EH (cell line): ENCODE measurements around the gene TSPOAP1.

ENCODE experiments used
- DNase-seq: peaks from one replicate; pipeline ENCODE4 v3.0.0-alpha.2; 2015; ENCODE audit warnings: low read depth

The TSPOAP1 gene

DNA sequence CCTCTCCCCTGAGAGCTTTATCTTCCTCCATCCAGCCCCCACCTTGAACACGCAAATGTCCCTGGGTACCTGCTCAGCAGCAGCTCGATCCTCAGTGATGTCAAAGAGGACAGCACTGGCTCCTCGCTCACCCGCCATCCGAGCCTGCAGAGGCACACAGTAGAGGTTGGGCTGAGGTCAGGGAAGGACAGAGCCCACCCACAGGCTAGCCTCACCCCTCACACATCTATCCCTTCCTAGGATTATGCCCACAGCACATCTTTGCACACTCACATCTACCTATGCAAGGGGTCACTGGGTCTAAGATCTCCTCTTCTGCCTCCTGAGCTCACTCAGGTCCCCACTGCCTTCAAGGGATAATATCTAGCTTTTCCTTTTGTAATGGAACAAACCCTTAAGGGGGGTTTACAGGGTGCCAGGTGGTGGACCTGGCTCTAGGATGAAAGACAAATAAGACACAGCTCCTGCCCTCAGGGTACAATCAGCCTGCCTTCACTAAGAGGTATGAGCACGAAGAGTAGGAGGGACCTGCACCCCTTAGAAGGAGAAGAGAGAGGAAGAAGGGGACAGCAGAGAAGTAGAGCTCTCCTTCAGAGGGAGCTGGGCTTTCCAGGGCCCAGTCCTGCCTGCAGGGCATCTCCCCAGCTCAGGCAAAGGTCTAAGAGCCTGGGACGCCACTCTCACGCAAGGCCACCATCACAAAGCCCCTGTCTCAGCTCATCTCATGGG is 35.0 kb upstream of the TSPOAP1 start:
- no peak for DNase-seq

DNA sequence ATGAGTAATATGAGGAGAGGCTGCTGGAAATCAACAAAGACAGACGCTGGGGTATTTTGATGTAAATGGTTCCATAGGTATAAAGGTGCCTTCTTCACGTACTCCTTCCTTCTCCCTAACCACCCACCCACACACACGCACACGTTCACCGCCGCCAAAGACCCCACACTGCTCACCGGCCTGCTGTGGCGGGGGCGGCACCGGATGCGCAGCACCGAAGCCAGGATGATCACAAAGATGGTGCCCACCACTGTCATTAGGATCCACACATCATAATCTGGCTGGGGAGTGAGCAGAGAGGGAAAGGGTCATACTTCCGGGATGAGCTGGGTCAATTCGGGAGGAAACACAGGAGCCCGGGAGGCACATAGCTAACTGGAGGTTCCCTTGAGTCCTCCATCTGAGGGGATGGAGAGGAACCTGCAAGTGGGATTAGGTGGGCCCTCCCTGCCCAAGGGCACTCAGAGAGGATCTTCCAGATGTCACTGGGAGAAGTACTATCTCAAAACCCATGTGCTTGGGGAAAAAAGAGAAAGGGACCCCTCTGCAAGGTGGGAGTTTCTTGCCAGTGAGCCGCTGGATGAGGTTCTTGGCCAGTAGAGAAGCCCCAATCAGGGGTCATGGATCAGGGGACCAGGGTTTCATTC is 33.9 kb upstream of the TSPOAP1 start:
- DNase-seq: no peak

DNA sequence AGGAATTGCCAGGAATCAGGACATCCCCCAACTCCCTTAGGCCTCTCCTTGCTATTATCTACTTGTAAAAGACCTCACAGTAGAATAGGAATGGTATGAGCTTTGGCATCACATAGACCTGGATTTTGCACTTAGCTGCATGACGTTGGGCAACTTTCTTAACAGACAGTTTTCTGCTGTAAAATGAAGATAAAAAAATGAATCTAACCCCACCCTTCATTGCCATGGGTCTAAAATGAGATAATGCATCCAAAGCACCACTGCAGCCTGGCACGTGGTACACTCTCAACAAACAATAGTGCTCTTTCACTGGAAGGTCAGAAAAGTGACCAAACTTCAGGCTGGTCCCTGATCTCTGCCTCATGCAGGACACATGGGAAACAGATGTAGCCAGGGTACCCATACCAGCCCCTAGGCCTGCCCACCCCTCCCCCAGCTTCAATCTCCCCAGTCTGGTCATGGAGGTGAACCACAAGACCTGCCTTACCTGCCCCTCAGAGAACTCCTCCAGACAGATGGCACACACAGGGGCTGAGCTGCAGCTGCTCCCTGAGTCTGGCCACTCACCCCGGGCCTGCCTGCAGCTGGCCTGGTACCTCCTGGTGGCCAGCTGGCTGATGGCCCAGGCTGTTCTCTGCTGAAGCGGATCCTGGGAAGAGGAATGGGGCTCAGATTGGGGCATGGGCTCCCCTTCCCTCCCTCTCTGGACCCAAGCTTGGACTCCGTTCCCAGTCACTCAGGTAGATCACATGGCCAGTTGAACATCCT is 31.9 kb upstream of the TSPOAP1 start:
- no peak for DNase-seq

DNA sequence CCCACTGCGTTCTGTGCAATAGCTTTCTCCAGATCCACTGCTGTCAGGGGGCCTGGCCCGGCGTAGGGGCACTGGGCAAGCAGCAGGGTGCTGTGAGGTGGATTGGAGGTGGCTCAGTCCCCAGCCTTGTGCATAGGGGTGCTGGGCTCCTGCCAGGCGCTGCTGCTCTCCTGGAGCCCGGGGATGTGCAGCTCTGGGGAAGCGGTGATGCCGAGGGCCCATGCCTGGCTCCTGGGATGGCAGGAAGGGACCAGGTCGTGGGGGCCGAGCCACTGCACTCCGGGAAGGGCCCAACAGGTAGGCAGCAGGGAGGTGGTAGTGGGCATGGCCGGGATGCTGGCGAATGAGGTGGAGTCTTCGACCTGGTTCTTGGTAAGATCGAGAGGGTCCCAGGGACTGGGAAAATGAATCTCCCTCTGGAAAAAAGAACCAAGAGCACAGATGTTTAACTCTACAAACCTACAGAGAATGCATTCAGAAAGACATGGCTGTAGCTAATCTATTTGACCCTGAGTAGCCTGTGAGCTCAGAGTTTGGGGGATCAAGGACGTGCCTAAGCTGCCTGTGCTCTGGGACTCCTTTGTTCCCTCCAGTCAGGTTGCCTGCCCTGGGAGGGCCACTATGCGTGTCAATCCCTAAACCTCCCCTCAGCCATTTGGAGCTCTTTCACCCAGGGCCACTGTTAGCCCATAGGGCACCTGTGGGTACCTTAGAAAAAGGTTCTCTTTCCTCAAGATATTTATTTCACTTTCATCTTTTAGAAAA is 30.0 kb upstream of the TSPOAP1 start:
- no peak for DNase-seq

DNA sequence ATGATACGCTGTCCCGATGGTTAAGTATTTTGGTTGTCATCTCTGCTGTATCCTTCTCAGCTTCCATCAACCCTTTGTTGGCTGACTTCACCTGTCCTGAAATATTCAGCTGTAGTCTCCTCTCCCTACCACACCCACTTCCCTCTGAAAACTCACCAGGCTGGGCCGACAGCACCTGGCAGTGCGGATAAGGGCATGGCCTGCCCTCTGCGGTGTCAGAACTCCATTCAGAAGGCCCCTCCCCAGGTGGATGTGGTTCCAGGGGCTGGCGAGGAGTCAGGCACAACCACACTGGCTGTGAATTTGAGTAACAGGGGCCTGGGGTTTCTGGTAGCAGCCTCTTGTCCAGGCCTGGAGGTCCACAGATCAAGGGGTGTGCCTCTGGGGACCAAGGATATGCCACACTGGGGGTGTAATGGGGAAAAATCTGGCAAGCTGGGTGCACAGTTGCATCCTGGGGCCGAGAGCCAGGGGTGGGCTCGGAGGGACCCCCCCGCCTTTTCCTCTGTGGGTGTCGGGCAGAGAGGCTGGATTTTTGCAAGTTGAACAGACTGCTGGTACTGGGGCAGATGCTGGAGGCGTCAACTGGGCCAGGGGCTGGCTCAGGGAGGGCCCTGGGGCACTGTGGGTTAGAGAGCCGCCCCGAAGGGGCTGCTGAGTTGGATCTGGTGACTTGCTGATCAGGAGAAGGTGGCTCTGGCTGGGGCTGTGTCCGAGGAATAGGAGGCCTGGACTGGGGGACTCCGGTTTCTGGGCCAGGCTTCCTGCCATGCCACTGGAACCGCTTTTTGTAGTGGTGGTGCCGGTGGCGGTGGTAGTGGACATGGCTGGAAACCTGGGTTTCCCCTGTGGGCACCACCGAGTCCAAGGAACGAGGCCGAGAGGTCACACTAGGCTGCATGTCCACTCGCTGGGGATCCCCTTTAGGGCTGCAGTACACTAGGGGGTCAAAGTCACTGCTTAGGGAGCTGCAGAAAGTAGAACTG is 29.0 kb upstream of the TSPOAP1 start:
- no peak for DNase-seq

DNA sequence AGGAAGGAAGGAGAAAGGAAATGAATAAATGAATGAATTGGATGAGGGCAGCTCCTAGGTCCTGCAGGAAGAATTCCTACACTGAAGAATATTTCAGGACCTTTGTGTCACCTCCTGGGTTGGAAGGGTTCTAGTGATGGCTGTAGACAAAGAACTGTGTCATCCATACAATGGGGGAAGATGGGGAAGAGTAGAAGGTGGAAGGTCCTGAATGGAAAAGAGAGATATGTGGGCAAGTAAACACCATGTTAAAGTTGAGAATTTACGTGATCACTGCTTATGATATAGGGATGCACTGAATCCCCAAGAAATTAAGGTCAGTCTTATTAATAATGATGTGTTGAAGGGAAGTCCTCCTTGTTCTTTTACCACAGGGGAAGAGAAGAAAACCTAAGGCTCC is 27.6 kb upstream of the TSPOAP1 start:
- DNase-seq: no peak

DNA sequence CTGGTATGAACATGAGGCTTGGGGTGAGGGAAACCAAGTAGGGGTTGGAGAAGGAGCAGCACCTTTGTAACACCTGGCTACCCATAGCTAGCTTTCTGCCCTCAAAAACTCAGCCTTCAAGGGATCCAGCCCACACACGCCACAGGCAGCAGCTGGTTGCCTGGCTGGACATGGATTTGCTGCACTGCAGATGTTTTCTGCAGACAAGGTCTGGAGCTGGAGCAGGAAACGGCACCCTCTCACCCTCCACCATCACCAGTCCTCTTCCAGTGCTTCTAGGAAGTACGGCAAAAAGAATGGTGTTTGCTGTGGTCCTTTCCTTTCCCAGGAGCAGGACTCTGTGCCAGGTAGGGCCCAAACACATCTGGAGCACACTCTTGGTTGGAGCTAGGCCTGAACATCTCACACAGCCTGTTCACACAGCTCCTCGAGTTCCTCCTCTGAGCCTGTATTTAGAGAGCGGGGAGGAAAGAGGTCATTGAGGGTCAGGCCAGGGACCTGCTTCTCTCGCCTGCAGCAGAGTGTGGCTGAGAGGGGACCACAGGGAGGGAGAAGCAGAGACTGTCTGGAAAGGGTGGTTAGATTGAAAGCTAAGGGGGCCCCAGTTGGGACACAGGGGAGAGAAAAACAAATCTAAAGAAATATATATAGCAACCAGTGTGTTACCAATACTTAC is 26.1 kb upstream of the TSPOAP1 start:
- no peak for DNase-seq

DNA sequence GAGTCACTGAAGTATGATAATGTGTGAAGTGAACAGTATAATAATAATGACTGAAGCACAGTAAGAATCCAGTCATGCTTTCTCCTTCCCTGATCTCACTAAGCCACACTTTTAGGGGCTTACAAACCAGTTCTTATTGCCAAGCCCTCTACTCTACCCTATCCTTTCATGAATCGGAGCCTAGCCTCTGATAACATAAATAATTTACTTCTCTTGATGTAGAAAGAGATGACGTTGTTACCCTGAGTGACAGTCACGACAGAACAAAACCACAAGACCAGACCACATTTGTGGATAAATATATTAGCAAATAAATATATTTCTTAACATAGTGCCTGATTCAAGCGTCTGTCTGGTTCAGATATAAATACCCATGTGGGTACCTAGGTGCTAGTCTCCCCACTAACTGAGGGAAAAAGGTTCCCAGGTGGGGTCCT is 24.8 kb upstream of the TSPOAP1 start:
- no peak for DNase-seq

DNA sequence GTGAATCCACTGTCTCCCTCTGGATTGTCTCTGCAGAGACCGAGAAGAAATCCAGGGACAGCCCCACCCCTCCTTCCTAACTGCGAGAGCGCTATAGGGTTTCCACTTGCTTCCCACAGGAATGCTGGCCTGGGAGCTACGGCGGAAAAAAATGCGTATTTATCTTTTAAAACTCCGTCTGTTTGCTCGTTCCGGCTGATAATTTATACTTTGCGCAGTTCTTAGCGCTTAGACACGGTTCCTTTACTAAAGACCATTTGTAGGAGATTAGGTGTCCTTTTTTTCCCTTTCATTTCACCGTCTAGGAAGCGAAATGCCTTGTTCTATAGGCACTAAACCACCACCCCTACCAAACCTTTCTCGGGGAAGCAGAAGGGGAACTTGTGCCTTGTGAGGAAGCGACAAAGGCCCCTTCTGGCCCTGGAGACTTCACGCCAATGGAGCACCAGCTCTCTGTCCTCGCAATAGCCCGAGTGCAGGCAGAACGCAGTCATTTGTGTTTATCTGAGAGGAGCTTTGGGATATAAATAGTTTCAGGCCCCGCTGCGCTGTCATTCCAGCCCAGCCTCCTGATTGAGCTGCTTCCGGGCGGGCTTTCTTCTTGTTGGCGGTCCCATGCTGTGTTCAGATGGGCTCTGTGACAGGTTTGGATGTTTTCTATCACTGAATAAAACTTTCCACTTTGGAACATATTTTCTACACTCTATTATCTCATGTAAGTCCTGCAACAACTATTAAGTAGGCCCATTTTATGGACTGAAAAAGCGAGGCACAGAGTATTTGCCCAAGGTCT is 24.2 kb upstream of the TSPOAP1 start:
- peak; percentile 66 for DNase-seq

DNA sequence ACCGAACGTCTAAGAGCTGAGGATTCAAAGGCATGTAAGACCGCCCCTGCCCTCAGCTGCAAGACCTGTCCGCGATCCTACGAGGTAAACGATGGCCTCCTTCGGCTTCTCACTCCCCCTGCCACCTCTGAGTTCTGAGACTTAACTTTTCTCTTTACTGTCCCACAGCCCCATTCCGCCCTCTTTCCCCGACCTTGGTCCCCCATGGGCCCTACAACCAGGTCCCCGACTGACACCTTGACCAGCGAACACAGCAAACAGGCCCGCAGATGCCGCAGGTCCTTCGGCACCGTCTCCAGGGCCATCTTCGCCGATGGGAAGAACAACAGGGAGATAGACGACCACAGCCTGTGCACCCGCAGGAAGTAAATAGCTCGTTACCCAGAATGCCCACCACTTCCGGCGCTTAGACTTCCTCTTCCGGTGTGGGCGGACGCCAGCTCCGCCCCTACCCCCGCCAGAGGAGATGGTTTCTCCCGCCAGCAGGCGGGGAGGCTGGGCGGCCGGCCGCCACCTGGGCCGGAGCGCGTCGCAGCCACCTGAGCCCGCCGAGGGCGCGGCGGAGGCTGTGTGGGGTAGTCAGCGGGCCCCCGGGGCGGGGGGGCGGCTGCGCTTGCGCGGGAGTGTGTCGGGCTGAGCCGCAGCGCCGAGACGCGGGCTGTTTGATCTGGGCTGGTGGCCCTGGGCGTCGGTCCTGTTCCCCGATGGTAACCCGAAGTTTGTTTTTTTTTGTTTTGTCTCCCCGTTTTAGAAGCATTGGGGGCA is 23.4 kb upstream of the TSPOAP1 start, which contains the start of gene SUPT4H1:
Gene SUPT4H1 (minus strand): TSS at position 371 of the 765 bp plus-strand sequence. CDS start 66 bp downstream, at position 305.
- DNase-seq: peak; percentile 91

DNA sequence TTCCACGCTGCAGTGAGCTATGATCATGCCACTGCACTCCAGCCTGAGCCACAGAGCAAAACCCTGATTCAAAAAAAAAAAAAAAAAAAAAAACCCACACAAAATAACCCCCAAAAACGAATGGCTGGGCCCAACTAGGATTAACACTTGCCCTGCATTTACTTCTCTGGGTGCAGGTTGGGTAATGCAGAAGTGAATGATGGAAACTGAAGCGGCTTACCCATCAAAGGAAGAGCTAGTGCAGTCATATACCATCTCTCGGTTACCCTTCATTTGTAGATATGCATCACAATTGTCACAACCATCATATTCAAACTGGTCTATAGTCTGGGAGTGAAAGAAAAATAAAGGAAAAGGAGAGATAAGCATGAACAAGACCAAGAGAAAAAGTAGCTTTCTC is 22.6 kb upstream of the TSPOAP1 start:
- no peak for DNase-seq

DNA sequence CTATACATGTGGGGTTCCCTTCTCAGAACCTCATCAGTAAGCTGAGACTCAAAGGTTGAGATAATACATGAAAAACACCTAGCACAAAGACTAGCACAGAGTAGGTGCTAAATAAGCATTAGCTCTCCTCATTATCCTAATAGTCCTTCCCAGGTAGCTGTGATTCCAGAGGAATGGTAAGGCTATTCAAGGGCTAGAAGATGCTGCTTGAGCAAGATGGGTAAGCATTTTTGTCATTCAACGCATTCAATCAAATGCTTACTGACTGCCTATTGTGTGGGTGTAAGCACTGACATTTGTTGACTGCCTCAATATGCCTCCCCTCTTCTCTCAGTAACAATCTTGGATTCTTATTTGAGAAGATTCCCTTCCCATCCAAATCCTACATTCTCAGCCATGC is 19.4 kb upstream of the TSPOAP1 start:
- no peak for DNase-seq

DNA sequence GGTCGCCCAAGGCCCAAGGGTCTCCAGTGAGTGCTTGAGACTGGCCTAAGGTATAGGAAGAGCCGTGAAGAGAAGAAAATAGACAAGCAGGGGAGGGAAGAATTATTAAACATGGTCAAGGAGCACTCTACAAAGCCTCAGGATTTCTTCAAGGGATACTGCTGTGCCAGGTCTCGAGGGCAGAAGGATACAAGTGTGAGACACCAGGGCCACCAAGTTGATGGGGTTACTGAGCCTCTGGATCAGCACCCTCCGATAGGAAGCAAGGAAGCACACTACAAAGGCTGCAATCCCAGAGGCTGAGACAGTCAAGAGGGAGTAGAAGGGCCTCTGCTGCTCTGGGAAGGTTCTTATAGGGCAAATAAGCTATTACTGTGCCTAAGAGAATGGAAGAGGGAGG is 16.9 kb upstream of the TSPOAP1 start:
- no peak for DNase-seq

DNA sequence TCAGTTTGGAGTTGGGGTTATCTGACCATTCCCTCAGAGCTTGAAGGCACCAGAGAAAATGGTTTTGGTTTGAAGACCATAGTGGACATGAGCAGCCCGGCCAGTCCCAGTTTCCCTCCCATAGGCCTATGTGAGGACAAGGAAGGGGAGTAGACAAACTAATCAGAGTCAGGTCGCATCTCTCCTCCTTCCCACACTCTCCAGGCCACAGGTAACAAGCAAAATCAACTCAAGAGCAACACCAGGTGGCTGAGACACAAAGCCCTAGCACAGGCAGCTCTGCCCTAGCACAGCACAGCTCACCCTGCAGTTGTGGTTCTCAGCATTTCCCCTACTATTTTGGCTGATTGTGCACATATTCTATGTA is 16.2 kb upstream of the TSPOAP1 start:
- DNase-seq: no peak

DNA sequence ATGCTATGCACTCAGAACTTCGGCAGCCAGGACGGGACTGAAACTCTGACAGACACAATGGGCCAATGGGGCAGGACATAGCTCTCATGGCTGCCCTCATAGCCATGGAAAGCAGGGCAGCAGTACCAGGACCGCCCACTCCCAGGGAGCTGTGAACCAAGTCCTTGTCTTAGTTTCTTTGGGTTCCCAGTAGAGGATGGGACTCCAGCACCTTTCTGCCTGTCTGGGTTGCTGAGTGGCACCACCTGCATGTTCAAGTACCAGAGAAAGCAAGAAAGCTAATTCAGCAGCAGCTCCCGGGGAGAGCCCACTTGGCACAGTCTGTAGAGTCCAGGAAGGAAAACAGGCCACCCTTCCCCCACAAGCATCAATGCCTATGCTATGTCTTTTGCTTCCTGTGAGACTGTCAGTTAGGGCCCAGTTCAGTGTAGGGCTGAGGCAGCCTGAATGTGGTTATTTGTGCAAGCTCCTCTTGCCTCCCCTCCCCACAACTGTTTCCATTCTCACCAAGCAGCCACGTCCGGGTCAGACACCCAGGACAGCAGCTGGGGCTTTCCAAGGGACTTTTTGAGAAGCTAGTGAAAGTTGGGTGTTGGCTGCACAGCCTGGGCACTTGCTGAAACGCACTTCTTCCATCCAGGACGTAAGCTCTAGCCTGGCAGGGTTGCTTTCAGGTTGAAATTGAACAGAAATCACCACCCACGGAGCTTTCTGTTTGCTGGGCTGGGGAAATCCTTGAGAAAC is 15.6 kb upstream of the TSPOAP1 start:
- no peak for DNase-seq

DNA sequence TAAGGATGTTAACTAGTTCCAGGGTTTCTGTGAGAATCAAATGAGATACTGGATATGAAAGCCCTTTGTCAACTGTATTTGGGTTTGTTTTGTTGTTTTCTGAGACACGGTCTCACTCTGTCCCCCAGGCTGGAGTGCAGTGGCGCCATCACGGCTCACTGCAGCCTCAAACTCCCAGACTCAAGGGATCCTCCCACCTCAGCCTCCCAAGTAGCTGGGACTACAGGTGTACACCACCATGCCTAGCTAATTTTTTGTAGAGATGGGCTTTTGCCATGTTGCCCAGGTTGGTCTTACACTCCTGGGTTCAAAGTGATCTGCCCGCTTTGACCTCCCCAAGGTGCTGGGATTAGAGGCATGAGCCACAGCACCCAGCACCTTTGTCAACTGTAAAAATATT is 14.5 kb upstream of the TSPOAP1 start:
- DNase-seq: no peak

DNA sequence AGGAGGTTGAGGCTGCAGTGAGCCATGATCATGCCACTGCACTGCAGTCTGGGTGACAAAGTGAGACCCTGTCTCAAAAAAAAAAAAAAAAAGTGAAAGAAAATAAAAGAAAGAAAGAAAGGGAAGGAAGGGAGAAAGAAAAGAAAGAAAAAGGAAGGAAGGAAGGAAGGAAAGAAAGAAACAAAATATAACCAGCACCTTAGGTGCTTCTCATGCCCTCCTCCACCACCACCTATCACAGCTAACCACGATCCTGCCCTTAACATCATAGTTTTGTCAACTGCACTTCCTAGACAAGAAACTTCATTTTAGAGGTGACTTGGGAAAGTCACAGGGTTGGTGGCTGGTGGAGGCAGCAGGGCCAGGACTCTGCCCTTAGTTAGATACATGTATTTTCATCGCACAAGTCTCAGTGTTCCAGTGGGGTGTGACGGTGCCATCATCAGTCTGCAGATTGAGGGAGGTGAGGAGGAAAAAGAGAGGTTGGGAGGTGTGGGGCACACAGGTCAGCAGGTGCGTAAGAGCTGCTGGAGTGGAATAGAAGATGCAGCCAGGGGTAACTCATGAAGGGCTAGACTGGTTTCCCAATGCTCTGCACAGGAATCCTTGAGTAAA is 13.4 kb upstream of the TSPOAP1 start:
- DNase-seq: no peak
